DOHH2 (cell line): ENCODE data around the gene MFSD2B.

Experiments
- CTCF ChIP-seq: fragments of 200-600 bp; sonication (generic); IDR thresholded peaks from one replicate; pipeline ENCODE4 v1.5.1; 2014; ENCODE audit warnings: antibody characterized with exemption, mild to moderate bottlenecking, low read depth, low read length; ENCODE audit not compliant: poor library complexity, severe bottlenecking
- EZH2phosphoT487 ChIP-seq: fragments of 200-600 bp; sonication (generic); IDR thresholded peaks from 2 replicates; pipeline ENCODE4 v1.6.1; 2017; ENCODE audit warnings: borderline replicate concordance, mild to moderate bottlenecking, antibody characterized with exemption, low read length, moderate library complexity, mixed read lengths

- peak; percentile 7 for TF ChIP-seq CTCF
- TF ChIP-seq EZH2phosphoT487: no peak
Observed at GRCh38 chr2:24024018-24024417, 14.1 kb downstream of the MFSD2B start.
